GM23338 (cell line): ENCODE measurements around the gene OMG. TPM values are rescaled to one million over a fixed set of nuclear protein-coding genes. Genes with fewer than 3 reads are reported as not detected.

Experiments
- ATAC-seq: fragments of 200-7000 bp; cut with Tn5 transposase; 3 replicates; pipeline ENCODE4 v1.9.1; 2020
- DNase-seq: peaks from one replicate; pipeline ENCODE4 v3.0.0-alpha.2; 2015; ENCODE audit warnings: low spot score
- H2AFZ ChIP-seq: fragments of 200-600 bp; sonication (generic); 2 replicates; pipeline ENCODE4 v1.8.0; 2016; ENCODE audit warnings: antibody characterized with exemption, mild to moderate bottlenecking, moderate library complexity
- H3F3A ChIP-seq: fragments of 200-600 bp; sonication (generic); replicated peaks from 2 replicates; pipeline ENCODE4 v1.8.0; 2017; ENCODE audit warnings: antibody characterized with exemption, mixed run types, low read depth
- H3K27ac ChIP-seq: fragments of 200-600 bp; sonication (generic); 2 replicates; pipeline ENCODE4 v1.6.1; 2016; ENCODE audit warnings: low read depth
- H3K27me3 ChIP-seq: fragments of 200-600 bp; sonication (generic); 2 replicates; pipeline ENCODE4 v1.8.0; 2016; ENCODE audit warnings: mild to moderate bottlenecking, mixed run types, moderate library complexity; ENCODE audit not compliant: insufficient read depth
- H3K36me3 ChIP-seq: fragments of 200-600 bp; sonication (generic); 2 replicates; pipeline ENCODE4 v1.8.0; 2016; ENCODE audit warnings: mild to moderate bottlenecking; ENCODE audit not compliant: insufficient read depth
- H3K4me1 ChIP-seq: fragments of 200-600 bp; sonication (generic); 2 replicates; pipeline ENCODE4 v1.8.0; 2016; ENCODE audit warnings: mild to moderate bottlenecking, moderate library complexity; ENCODE audit not compliant: insufficient read depth
- H3K4me2 ChIP-seq: fragments of 200-600 bp; sonication (generic); 2 replicates; pipeline ENCODE4 v1.7.1; 2017; ENCODE audit warnings: mixed run types
- H3K4me3 ChIP-seq: fragments of 200-600 bp; sonication (generic); 2 replicates; pipeline ENCODE4 v1.6.1; 2016; ENCODE audit warnings: mixed run types
- H3K79me2 ChIP-seq: fragments of 200-600 bp; sonication (generic); replicated peaks from 2 replicates; pipeline ENCODE4 v1.8.0; 2017; ENCODE audit warnings: mild to moderate bottlenecking; ENCODE audit not compliant: insufficient read depth
- H3K9me2 ChIP-seq: fragments of 200-600 bp; sonication (generic); 2 replicates; pipeline ENCODE4 v1.8.0; 2017; ENCODE audit not compliant: insufficient read depth
- H4K20me1 ChIP-seq: fragments of 200-600 bp; sonication (generic); replicated peaks from 2 replicates; pipeline ENCODE4 v1.8.0; 2017; ENCODE audit warnings: mild to moderate bottlenecking; ENCODE audit not compliant: insufficient read depth
- H3K27ac Mint-ChIP-seq: 2 replicates; pipeline ENCODE4 v1.8.0; 2020; ENCODE audit warnings: inconsistent platforms, mild to moderate bottlenecking, moderate library complexity, mixed read lengths
- H3K27me3 Mint-ChIP-seq: 3 replicates; pipeline ENCODE4 v1.8.0; 2022; ENCODE audit warnings: low read depth, mild to moderate bottlenecking, moderate library complexity, mixed read lengths, inconsistent platforms; ENCODE audit not compliant: insufficient read depth, poor library complexity
- H3K36me3 Mint-ChIP-seq: 3 replicates; pipeline ENCODE4 v1.8.0; 2021; ENCODE audit warnings: low read depth, mild to moderate bottlenecking, inconsistent platforms, moderate library complexity, mixed read lengths
- H3K4me1 Mint-ChIP-seq: 3 replicates; pipeline ENCODE4 v1.8.0; 2020; ENCODE audit warnings: mild to moderate bottlenecking, inconsistent platforms, mixed read lengths
- H3K4me3 Mint-ChIP-seq: 3 replicates; pipeline ENCODE4 v1.8.0; 2021; ENCODE audit warnings: moderate library complexity, mild to moderate bottlenecking, inconsistent platforms, mixed read lengths
- H3K9me3 Mint-ChIP-seq: 3 replicates; pipeline ENCODE4 v1.8.0; 2020; ENCODE audit warnings: moderate library complexity, mild to moderate bottlenecking, inconsistent platforms, mixed read lengths
- CREB1 ChIP-seq: fragments of 250-450 bp; sonication (Bioruptor Pico); IDR thresholded peaks from 2 replicates; pipeline ENCODE4 v1.5.0; 2020; ENCODE audit warnings: low read depth, mild to moderate bottlenecking, moderate library complexity
- EZH2 ChIP-seq: fragments of 200-600 bp; sonication (generic); IDR thresholded peaks from one replicate; pipeline ENCODE4 v1.8.0; 2017; ENCODE audit warnings: antibody characterized with exemption, mild to moderate bottlenecking, low read depth; ENCODE audit not compliant: unreplicated experiment
- EZH2phosphoT487 ChIP-seq: fragments of 200-600 bp; sonication (generic); IDR thresholded peaks from one replicate; pipeline ENCODE4 v1.8.1; 2018; ENCODE audit warnings: antibody characterized with exemption; ENCODE audit not compliant: unreplicated experiment
- JUNB ChIP-seq: IDR thresholded peaks from one replicate; pipeline ENCODE4 v1.6.1; 2016; ENCODE audit warnings: antibody characterized with exemption; ENCODE audit not compliant: unreplicated experiment
- NANOG ChIP-seq: IDR thresholded peaks from 2 replicates; pipeline ENCODE4 v1.6.1; 2016; ENCODE audit warnings: antibody characterized with exemption, borderline replicate concordance
- POLR2AphosphoS5 ChIP-seq: IDR thresholded peaks from 2 replicates; pipeline ENCODE4 v1.6.1; 2016; ENCODE audit warnings: antibody characterized with exemption, low read depth
- STAT1 ChIP-seq: IDR thresholded peaks from one replicate; pipeline ENCODE4 v1.6.1; 2016; ENCODE audit warnings: antibody characterized with exemption; ENCODE audit not compliant: unreplicated experiment
- ZNF114 ChIP-seq: fragments of 250-450 bp; sonication (Bioruptor Pico); IDR thresholded peaks from 2 replicates; pipeline ENCODE4 v1.5.0; 2020; ENCODE audit warnings: mild to moderate bottlenecking, moderate library complexity
- ZNF331 ChIP-seq: fragments of 250-450 bp; sonication (Bioruptor Pico); IDR thresholded peaks from 2 replicates; pipeline ENCODE4 v1.5.0; 2020; ENCODE audit warnings: low read depth, mild to moderate bottlenecking, moderate library complexity
- polyA plus RNA-seq: library from polyadenylated mRNA; unstranded; fragments of >200 nt; fragmentation: Nextera tagmentation; extraction: Ambion mirVana; gene quantifications from 2 replicates; pipeline ENCODE4 v1.2.1, GENCODE V29; 2016
- total RNA-seq: library from RNA; depleted of rRNA; stranded (reverse); fragments of >200 nt; shearing (Covaris generic); gene quantifications from 2 replicates; pipeline ENCODE4 v1.2.3, GENCODE V29; 2014
- TF ChIP-seq, protein P1 (sequence below): IDR thresholded peaks from one replicate; pipeline ENCODE4 v1.6.1; 2018; ENCODE audit warnings: antibody characterized with exemption; ENCODE audit not compliant: unreplicated experiment
- TF ChIP-seq, protein P2 (sequence below): IDR thresholded peaks from 2 replicates; pipeline ENCODE4 v1.6.1; 2016; ENCODE audit warnings: antibody characterized with exemption
- TF ChIP-seq, protein P3 (sequence below), 2 experiments: fragments of 200-600 bp in 1 of 2; sonication (generic) in 1 of 2; conservative IDR thresholded peaks; 2 replicates each; pipeline versions ENCODE4 v1.5.1 to v1.6.1; 2016 to 2017; ENCODE audit warnings: antibody characterized with exemption in 2 of 2, low read depth in 2 of 2, mild to moderate bottlenecking in 2 of 2, moderate library complexity in 1 of 2

The OMG gene
- total and polyA plus RNA-seq, 2 experiments from 2014 or later: 0.71 TPM; not detected in 1

- TF ChIP-seq, protein P1, sequence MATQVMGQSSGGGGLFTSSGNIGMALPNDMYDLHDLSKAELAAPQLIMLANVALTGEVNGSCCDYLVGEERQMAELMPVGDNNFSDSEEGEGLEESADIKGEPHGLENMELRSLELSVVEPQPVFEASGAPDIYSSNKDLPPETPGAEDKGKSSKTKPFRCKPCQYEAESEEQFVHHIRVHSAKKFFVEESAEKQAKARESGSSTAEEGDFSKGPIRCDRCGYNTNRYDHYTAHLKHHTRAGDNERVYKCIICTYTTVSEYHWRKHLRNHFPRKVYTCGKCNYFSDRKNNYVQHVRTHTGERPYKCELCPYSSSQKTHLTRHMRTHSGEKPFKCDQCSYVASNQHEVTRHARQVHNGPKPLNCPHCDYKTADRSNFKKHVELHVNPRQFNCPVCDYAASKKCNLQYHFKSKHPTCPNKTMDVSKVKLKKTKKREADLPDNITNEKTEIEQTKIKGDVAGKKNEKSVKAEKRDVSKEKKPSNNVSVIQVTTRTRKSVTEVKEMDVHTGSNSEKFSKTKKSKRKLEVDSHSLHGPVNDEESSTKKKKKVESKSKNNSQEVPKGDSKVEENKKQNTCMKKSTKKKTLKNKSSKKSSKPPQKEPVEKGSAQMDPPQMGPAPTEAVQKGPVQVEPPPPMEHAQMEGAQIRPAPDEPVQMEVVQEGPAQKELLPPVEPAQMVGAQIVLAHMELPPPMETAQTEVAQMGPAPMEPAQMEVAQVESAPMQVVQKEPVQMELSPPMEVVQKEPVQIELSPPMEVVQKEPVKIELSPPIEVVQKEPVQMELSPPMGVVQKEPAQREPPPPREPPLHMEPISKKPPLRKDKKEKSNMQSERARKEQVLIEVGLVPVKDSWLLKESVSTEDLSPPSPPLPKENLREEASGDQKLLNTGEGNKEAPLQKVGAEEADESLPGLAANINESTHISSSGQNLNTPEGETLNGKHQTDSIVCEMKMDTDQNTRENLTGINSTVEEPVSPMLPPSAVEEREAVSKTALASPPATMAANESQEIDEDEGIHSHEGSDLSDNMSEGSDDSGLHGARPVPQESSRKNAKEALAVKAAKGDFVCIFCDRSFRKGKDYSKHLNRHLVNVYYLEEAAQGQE: no peak
- TF ChIP-seq ZNF331: no peak
- TF ChIP-seq, protein P2, sequence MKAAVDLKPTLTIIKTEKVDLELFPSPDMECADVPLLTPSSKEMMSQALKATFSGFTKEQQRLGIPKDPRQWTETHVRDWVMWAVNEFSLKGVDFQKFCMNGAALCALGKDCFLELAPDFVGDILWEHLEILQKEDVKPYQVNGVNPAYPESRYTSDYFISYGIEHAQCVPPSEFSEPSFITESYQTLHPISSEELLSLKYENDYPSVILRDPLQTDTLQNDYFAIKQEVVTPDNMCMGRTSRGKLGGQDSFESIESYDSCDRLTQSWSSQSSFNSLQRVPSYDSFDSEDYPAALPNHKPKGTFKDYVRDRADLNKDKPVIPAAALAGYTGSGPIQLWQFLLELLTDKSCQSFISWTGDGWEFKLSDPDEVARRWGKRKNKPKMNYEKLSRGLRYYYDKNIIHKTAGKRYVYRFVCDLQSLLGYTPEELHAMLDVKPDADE: no peak
- TF ChIP-seq, protein P3, sequence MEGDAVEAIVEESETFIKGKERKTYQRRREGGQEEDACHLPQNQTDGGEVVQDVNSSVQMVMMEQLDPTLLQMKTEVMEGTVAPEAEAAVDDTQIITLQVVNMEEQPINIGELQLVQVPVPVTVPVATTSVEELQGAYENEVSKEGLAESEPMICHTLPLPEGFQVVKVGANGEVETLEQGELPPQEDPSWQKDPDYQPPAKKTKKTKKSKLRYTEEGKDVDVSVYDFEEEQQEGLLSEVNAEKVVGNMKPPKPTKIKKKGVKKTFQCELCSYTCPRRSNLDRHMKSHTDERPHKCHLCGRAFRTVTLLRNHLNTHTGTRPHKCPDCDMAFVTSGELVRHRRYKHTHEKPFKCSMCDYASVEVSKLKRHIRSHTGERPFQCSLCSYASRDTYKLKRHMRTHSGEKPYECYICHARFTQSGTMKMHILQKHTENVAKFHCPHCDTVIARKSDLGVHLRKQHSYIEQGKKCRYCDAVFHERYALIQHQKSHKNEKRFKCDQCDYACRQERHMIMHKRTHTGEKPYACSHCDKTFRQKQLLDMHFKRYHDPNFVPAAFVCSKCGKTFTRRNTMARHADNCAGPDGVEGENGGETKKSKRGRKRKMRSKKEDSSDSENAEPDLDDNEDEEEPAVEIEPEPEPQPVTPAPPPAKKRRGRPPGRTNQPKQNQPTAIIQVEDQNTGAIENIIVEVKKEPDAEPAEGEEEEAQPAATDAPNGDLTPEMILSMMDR (conservative IDR thresholded peaks at IDR 0.05; ENCODE audit: low read depth in 2 of 2): no peak
- TF ChIP-seq EZH2: no peak
- TF ChIP-seq EZH2phosphoT487: no peak
- TF ChIP-seq NANOG: no peak
- no peak for TF ChIP-seq JUNB
Measured at GRCh38 chr17:31318298-31318801, 21.3 kb upstream of the OMG start (continued).

DNA sequence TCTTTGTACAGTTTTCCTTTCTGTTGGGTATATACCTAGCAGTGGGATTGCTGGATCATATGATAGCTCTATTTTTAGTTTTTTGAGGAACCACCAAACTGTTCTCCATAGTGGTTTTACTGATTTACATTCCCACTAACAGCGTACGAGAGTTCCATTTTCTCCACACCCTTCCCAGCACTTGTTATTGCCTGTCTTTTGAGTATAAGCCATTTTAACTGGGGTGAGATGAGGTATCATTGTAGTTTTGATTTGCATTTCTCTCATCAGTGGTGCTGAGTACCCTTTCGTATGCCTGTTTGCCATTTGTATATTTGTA is 17.7 kb upstream of the OMG start:
- Histone ChIP-seq H3K9me2 (no peaks in the 10 kb centered on the region), H3K4me1 (peaks cover 22% of the 10 kb centered on the region; the same call in 1 of the 2 replicates), H3K27me3 (no peaks in the 10 kb centered on the region), H3K4me2 (no peak overlapping the region), H3K4me3 (no peak overlapping the region), H3F3A (no peaks in the 10 kb centered on the region), H3K27ac (no peak overlapping the region), H3K79me2 (no peaks in the 10 kb centered on the region), H4K20me1 (no peaks in the 10 kb centered on the region), H2AFZ (no peak overlapping the region), H3K36me3 (no peaks in the 10 kb centered on the region)
- H3K36me3 Mint-ChIP-seq: no peaks in the 10 kb centered on the region
- no peak for DNase-seq
- H3K9me3 Mint-ChIP-seq: no peaks in the 10 kb centered on the region
- H3K4me1 Mint-ChIP-seq: peaks cover 20% of the 10 kb centered on the region
- H3K4me3 Mint-ChIP-seq: no peak overlapping the region
- no peak overlapping the region for H3K27ac Mint-ChIP-seq
- ATAC-seq: no peak
- H3K27me3 Mint-ChIP-seq: no peaks in the 10 kb centered on the region
- TF ChIP-seq, protein P2: no peak
- TF ChIP-seq ZNF331 (no peak), CREB1 (CRISPR knock-in tag) (no peak), STAT1 (no peak), NANOG (no peak), POLR2AphosphoS5 (no peak), ZNF114 (no peak)
